ENCODE measurements around the gene SGPL1.
A peak's percentile ranks its signal among the peaks of the same experiment; 100 is the strongest.

SGPL1 gene

DNA sequence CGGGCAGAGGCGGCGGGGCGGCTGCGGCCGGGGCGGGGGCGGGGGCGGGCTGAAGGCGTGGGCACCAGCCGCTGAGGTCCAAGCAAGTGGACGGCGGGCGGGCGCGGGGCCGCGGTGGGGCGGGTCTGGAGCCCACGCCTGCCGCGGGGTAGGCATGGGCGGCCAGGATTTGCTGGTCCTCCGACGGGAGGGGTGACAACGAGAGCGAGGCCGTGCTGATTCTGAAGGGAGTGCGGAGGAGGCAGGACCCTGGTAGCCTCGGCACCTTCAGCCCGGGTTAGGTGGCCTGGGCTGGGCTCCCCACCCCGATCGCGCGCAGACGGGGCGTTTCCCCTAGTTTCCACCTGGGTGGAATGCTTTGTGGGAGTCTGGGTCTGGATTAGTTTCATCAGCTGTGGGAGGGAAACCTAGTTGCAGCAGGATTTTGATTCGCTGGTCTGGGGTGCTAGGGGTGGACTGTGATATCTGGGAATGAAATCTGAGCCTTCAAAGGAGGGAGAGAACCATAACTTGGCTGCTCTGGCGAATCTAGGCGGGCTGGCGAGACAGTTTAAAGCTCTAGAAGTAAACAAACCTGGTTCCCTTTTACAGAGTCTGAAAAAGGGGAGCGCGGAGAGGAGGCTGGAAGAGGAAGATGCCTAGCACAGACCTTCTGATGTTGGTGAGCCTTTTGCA is 609 bp downstream of the SGPL1 start:
- DNase-seq (ENCODE audit: low read depth): peak; percentile 91
- peak overlapping the region; percentile 93 for H3K4me3 ChIP-seq (ENCODE audit: low read length)
- peak overlapping the region; percentile 87 for H3K9ac ChIP-seq (ENCODE audit: low read length)
- peaks cover 4% of the 10 kb centered on the region for H3K27me3 ChIP-seq (replicated peaks; ENCODE audit: control insufficient read depth, insufficient read depth, low read length)
- H3K36me3 ChIP-seq (ENCODE audit: control insufficient read depth, insufficient read depth, low read length, severe bottlenecking): peaks cover 22% of the 10 kb centered on the region
- no peaks in the 10 kb centered on the region for H3K9me3 ChIP-seq (ENCODE audit: control insufficient read depth, low read length)
- H3K4me1 ChIP-seq (ENCODE audit: control insufficient read depth, insufficient read depth, low read length): peaks cover 17% of the 10 kb centered on the region

DNA sequence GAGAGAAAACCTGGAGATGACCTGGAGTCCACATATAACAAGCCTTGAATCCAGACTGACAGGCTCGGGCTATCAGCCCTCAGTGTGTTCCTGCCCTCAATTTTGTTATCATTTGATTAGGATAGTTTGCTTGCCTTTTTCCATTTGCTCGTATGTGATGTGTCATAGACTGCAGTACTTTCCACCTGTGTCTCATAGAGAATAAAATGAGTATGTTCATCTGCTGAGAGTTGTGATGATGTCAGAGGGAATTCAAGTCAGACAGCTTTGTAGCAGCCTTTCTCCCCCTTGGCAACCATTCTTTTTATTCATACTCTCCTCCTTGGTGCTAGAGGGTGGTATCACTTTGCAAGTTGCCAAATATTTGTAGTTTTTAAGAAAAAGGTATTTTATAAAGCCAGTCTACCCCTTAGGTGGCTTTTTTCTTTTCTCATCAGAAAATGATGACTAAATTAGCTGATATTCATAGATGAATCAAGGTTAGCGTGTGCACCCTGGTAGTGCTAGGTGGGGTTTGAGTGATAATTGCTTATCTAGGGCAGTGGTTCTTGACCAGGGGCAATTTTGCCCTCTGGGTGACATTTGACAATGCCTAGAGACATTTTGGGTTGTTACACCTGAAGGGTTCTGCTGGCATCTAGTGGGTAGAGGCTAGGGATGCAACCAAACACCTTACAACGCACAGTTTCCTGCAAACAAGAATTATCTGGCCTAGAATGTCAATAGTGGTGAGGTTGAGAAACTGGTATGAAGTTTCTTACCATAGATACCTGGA is 5.4 kb downstream of the SGPL1 start:
- Histone ChIP-seq H3K27me3 (replicated peaks; ENCODE audit: control insufficient read depth, insufficient read depth, low read length) (no peaks in the 10 kb centered on the region), H3K36me3 (ENCODE audit: control insufficient read depth, insufficient read depth, low read length, severe bottlenecking) (peaks cover 25% of the 10 kb centered on the region), H3K4me1 (ENCODE audit: control insufficient read depth, insufficient read depth, low read length) (peaks cover 16% of the 10 kb centered on the region), H3K4me3 (ENCODE audit: low read length) (no peak overlapping the region), H3K9ac (ENCODE audit: low read length) (no peak overlapping the region), H3K9me3 (ENCODE audit: control insufficient read depth, low read length) (no peaks in the 10 kb centered on the region)
- DNase-seq (ENCODE audit: low read depth): no peak

DNA sequence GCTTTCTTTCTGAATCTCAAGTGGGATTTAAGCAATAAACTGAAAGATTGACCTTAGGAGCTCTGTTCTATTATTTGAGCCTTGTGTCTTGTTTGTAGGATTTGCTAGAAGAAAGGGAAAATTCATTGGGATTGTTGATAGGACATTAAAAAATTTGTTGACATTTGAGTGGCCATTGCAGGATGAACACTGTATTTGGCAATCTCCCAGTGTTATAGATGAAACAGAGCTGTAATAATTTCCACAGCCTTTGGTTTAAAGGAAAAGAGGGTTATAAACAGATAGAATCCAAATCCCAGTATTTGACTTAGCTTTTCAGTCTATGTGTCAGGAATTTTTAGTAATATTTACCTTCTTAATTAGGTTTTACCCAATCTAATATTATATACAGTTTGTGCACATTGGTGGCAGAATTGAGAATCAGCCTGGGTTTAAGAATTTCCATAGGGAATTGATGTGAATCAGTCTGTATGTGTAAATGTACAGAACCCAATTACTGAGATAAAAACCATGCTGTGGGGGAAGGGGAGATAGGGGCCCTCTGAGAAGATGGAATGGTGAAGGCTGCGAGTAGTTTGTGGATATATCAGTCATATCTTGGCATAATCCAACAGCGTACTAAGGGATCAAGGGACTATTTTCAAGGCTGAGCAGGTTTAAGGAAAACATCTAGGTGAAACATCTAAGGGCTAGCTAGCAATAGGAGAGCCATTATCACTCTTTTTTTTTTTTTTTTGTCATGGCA is 6.5 kb downstream of the SGPL1 start:
- Histone ChIP-seq H3K4me3 (ENCODE audit: low read length) (no peak overlapping the region), H3K9me3 (ENCODE audit: control insufficient read depth, low read length) (no peaks in the 10 kb centered on the region), H3K9ac (ENCODE audit: low read length) (no peak overlapping the region), H3K4me1 (ENCODE audit: control insufficient read depth, insufficient read depth, low read length) (peaks cover 10% of the 10 kb centered on the region), H3K36me3 (ENCODE audit: control insufficient read depth, insufficient read depth, low read length, severe bottlenecking) (peaks cover 27% of the 10 kb centered on the region), H3K27me3 (replicated peaks; ENCODE audit: control insufficient read depth, insufficient read depth, low read length) (no peaks in the 10 kb centered on the region)
- DNase-seq (ENCODE audit: low read depth): no peak

DNA sequence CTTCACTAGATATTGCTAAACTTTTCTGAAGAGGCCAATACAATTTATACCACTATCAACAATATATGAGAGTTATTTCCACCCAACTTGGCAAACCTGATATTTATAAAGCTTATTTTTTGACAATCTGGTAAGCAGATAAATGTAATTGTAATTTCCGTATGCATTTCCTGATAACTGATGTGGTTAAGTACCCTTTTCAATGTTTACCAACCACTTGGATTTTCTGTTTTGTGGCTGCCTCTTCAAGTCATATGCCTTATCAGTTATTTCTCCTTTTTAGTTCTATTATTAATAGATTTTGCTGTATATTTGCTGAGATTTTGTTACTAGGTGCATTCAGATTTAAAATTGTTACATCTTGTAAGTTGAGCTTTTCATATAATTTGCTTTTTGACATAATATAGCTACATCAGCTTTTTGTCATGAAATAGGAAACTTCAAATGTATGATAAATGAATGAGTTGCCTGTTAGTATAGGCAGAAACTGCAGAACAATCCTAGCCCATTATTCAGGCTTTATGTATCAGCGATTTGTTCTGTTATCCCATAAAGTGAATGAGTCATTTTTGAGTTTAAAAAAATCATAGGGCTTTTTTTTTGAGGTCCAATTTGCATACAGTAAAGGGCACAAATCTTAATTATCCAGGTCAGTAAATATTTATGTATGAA is 11.5 kb downstream of the SGPL1 start:
- Histone ChIP-seq H3K4me1 (ENCODE audit: control insufficient read depth, insufficient read depth, low read length) (peaks cover 4% of the 10 kb centered on the region), H3K9ac (ENCODE audit: low read length) (no peak overlapping the region), H3K9me3 (ENCODE audit: control insufficient read depth, low read length) (no peaks in the 10 kb centered on the region), H3K4me3 (ENCODE audit: low read length) (no peak overlapping the region), H3K27me3 (replicated peaks; ENCODE audit: control insufficient read depth, insufficient read depth, low read length) (no peaks in the 10 kb centered on the region), H3K36me3 (ENCODE audit: control insufficient read depth, insufficient read depth, low read length, severe bottlenecking) (peaks cover 24% of the 10 kb centered on the region)
- no peak for DNase-seq (ENCODE audit: low read depth)

DNA sequence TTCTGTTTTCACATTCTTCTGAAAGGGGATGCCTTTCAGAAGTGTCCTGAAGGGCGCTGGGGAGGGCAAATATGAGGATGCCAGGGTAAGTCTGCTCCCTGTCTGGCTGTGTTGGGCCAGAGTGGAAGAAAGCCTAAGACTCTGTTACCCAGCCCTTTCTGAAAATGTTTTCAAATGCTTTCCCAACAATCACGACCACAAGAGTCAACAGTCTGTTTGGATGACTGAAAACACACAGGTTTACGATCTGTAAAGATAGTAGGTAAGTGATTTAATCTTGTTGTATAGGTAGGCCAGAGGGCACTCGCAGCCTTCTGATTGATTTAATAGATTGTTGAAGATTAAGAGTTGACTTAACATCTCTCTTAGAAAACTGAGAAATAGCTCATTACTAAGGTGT is 13.2 kb downstream of the SGPL1 start:
- Histone ChIP-seq H3K27me3 (replicated peaks; ENCODE audit: control insufficient read depth, insufficient read depth, low read length) (no peaks in the 10 kb centered on the region), H3K9ac (ENCODE audit: low read length) (no peak overlapping the region), H3K4me1 (ENCODE audit: control insufficient read depth, insufficient read depth, low read length) (peaks cover 17% of the 10 kb centered on the region), H3K36me3 (ENCODE audit: control insufficient read depth, insufficient read depth, low read length, severe bottlenecking) (peaks cover 24% of the 10 kb centered on the region), H3K9me3 (ENCODE audit: control insufficient read depth, low read length) (no peaks in the 10 kb centered on the region), H3K4me3 (ENCODE audit: low read length) (no peak overlapping the region)
- DNase-seq (ENCODE audit: low read depth): no peak

DNA sequence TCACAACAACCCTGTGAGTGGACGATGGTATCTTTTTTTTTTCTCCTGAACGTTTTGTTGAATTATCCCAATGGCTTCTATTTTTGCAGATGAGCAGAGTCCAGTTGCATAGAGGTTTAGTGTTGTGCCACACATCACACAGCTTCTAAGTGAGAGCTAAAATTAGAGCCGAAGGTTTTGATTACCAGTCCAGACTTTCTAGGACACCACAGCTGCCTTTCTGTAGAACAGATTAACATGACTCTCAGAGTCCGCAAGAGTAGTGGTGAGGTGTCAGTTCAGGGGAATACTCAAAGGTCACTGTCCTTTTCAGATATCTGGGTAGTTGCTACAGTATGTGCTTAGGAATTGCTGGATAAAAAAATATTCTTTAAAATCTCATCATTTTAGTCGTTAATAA is 13.8 kb downstream of the SGPL1 start:
- Histone ChIP-seq H3K4me1 (ENCODE audit: control insufficient read depth, insufficient read depth, low read length) (peaks cover 20% of the 10 kb centered on the region), H3K9me3 (ENCODE audit: control insufficient read depth, low read length) (no peaks in the 10 kb centered on the region), H3K27me3 (replicated peaks; ENCODE audit: control insufficient read depth, insufficient read depth, low read length) (no peaks in the 10 kb centered on the region), H3K36me3 (ENCODE audit: control insufficient read depth, insufficient read depth, low read length, severe bottlenecking) (peaks cover 24% of the 10 kb centered on the region), H3K4me3 (ENCODE audit: low read length) (no peak overlapping the region), H3K9ac (ENCODE audit: low read length) (no peak overlapping the region)
- DNase-seq (ENCODE audit: low read depth): no peak

DNA sequence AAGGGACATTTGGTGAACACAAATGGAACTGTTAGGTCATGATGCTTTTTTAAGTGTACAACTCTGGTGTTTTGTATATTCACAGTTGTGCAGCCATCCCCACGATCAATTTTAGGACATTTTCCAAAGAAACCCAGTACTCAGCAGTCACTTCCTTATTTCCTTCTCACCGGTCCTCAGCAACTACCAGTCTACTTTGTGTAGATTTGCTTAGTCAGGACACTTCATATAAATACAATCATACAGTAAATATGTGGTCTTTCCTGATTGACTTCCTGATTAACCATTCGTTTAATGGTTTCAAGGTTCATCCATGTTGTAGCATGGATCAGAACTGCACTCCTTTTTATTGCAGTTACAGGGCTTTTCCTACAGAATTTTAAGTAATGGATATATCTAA is 14.4 kb downstream of the SGPL1 start:
- no peak overlapping the region for H3K9ac ChIP-seq (ENCODE audit: low read length)
- no peak for DNase-seq (ENCODE audit: low read depth)
- no peaks in the 10 kb centered on the region for H3K9me3 ChIP-seq (ENCODE audit: control insufficient read depth, low read length)
- H3K36me3 ChIP-seq (ENCODE audit: control insufficient read depth, insufficient read depth, low read length, severe bottlenecking): peaks cover 24% of the 10 kb centered on the region
- H3K4me3 ChIP-seq (ENCODE audit: low read length): no peak overlapping the region
- H3K27me3 ChIP-seq (replicated peaks; ENCODE audit: control insufficient read depth, insufficient read depth, low read length): no peaks in the 10 kb centered on the region
- H3K4me1 ChIP-seq (ENCODE audit: control insufficient read depth, insufficient read depth, low read length): peaks cover 26% of the 10 kb centered on the region

DNA sequence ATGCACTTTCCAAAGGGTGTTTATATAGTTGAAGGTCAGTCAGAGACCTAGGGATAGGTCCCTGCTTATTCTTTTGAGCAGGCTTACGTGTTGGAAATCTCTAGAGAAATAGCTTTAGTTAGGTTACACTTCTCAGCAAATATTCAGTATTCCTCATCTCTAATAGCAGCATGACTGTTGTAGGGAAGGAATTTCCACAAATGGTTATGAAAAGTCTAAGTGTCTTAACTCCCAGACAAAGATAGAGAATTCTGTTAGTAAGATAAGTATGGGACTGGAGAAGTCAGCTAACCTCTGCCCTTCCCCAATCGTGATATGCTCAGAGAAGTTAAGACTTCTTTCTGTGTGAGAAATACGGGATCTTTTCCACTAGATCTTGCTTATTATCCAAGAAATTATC is 16.5 kb downstream of the SGPL1 start:
- Histone ChIP-seq H3K36me3 (ENCODE audit: control insufficient read depth, insufficient read depth, low read length, severe bottlenecking) (peaks cover 19% of the 10 kb centered on the region), H3K9me3 (ENCODE audit: control insufficient read depth, low read length) (no peaks in the 10 kb centered on the region), H3K27me3 (replicated peaks; ENCODE audit: control insufficient read depth, insufficient read depth, low read length) (no peaks in the 10 kb centered on the region), H3K4me3 (ENCODE audit: low read length) (no peak overlapping the region), H3K9ac (ENCODE audit: low read length) (no peak overlapping the region), H3K4me1 (ENCODE audit: control insufficient read depth, insufficient read depth, low read length) (peaks cover 39% of the 10 kb centered on the region)
- no peak for DNase-seq (ENCODE audit: low read depth)

DNA sequence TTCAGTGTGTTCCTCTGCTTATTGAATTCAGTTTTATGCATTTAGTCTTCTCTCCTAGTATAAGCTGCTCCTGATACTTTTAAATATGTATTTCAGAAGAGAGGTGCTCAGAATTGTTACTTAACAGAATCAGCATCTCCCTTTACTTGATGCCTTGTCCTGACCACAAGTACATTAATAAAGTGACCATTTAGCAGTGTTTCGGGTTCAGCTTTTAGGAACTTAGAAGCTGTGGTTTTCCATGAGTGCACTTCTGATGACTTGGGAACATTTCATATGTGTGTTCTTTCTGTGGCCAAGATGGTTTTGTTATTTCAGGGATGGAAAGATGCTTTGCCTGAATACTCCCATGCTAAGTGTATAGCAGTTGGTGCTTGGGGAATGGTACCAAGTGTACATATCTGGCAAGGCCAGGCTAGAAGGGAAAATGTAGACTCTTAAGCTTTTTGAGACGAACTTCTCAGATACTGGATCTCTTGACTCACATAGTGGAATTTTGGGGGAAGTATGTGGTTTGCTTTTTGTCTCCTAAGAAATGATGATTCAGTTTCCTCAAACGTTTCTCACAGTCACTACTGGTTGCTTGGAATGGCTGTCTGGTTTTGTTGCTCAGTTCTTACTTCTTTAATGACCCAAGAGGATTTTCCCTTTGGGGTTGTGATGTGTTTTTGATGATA is 17.2 kb downstream of the SGPL1 start:
- H3K9ac ChIP-seq (ENCODE audit: low read length): peak overlapping the region; percentile 15
- H3K27me3 ChIP-seq (replicated peaks; ENCODE audit: control insufficient read depth, insufficient read depth, low read length): no peaks in the 10 kb centered on the region
- H3K36me3 ChIP-seq (ENCODE audit: control insufficient read depth, insufficient read depth, low read length, severe bottlenecking): peaks cover 18% of the 10 kb centered on the region
- no peaks in the 10 kb centered on the region for H3K9me3 ChIP-seq (ENCODE audit: control insufficient read depth, low read length)
- peak overlapping the region; percentile 5 for H3K4me3 ChIP-seq (ENCODE audit: low read length)
- peak; percentile 80 for DNase-seq (ENCODE audit: low read depth)
- peaks cover 39% of the 10 kb centered on the region for H3K4me1 ChIP-seq (ENCODE audit: control insufficient read depth, insufficient read depth, low read length)

DNA sequence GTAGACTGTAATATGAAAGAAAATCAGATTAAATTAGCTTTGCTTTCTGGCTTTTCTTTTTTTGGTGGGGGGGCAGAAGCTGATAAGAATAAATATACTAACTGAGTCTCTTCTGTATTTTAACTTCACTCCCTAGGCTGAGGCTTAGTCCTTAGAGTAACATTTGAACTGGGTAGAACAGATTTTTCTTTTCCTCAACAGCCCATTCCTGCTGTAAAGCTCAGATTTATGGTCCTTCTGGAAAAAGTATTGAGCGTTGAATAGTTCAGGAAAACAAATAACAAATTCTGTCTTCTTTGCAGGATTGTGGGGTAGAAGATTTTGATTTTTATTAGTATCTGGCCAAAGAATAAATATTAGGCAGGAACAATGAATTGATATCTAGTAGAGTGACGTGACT is 17.9 kb downstream of the SGPL1 start:
- H3K9me3 ChIP-seq (ENCODE audit: control insufficient read depth, low read length): no peaks in the 10 kb centered on the region
- DNase-seq (ENCODE audit: low read depth): no peak
- peaks cover 17% of the 10 kb centered on the region for H3K36me3 ChIP-seq (ENCODE audit: control insufficient read depth, insufficient read depth, low read length, severe bottlenecking)
- no peaks in the 10 kb centered on the region for H3K27me3 ChIP-seq (replicated peaks; ENCODE audit: control insufficient read depth, insufficient read depth, low read length)
- no peak overlapping the region for H3K4me3 ChIP-seq (ENCODE audit: low read length)
- peaks cover 44% of the 10 kb centered on the region for H3K4me1 ChIP-seq (ENCODE audit: control insufficient read depth, insufficient read depth, low read length)
- H3K9ac ChIP-seq (ENCODE audit: low read length): no peak overlapping the region

All from adipocyte (in vitro differentiated cells).